Measurements from ENCODE around the gene NUTF2.

Gene NUTF2

DNA sequence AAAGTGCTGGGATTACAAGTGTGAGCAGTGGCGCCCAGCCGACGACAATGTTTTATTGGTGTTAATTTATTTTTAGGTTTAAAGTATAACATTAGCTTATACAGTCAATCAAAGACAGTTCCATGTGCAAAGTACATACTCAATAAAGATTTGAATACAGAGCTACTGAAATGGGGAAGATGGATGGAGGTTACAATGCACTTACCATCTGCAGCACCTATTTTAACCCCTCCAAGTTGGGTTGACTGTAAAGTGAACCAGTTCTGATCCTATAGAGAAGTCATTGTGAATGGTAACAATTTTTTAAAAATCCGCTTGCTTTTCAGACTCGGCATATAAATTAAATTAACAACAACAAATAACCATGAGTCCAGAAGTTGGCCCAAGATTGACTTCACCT is 45.6 kb downstream of the NUTF2 start:
- TF ChIP-seq CTCF (conservative IDR thresholded peaks at IDR 0.05; ENCODE audit: low read depth): no peak
- CTCF ChIA-PET: no interaction called here
- no peak overlapping the region; the same call in 1 of the 2 replicates for H3K27ac ChIP-seq
- no peak for DNase-seq (ENCODE audit: low spot score)
- POLR2A ChIA-PET (ENCODE audit: low non-redundant PET): no interaction called here

DNA sequence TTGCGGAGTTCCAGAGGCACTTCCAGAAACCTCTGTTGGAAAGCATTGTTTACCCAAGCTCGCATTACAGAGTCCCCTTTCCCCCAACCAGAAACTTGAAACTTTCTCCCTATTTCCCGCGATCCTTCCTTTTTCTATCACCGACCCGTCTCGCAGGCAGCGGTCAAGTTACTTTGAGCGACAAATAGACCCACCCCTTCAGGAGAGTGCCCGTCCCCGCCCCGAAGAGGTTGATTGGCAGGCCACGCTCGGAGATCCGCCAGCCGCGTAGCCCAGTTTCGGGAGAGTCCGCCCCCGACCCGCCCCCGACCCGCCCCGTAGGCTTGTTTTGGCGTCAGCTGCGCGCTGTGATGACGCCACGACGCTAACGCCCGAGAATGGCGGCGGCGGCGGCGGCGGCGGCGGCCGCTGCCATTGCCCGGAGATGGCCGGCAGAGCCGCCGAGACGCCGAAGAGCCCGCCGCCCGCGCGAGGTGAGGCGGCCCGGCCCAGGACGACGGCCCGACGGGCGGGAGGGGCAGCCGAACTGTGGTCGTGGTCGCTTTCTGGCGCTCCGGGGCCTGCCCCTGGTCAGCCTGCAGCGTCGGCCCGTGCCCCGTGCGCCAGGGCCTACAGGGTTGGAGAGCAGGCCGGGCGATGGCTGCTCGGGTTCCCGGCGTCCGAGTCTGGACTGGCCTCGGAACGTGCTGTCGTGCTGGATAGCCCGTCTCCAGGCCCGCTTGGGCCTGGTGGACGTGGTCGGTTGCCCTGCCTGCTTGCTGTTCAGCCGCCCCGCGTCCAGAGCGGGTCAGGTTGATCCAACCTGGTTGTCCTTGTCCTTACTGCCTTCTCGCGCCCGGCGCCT is 46.4 kb downstream of the NUTF2 start, which contains the start of gene PSKH1:
Gene PSKH1, plus strand, starts transcription at position 356 of the 844 bp plus-strand sequence. CDS start 15,496 bp downstream, outside the sequence.
- TF ChIP-seq CTCF (conservative IDR thresholded peaks at IDR 0.05; ENCODE audit: low read depth): no peak

GRCh38 chr16:67893743-67894399 is 47.1 kb downstream of the NUTF2 start:
- POLR2A ChIA-PET (ENCODE audit: low non-redundant PET): no interaction called here
- peak overlapping the region; percentile 83 for H3K27ac ChIP-seq
- no peak for TF ChIP-seq CTCF (conservative IDR thresholded peaks at IDR 0.05; ENCODE audit: low read depth)
- CTCF ChIA-PET: interaction anchor here (0.7 to 1.0 kb wide), 2 partner anchors 17 to 33 kb away, joined by 3 read pairs; no protein-coding TSS in a partner anchor
- peak; percentile 31 for DNase-seq (ENCODE audit: low spot score)

More for the DNA sequence above, 46.4 kb downstream of the NUTF2 start, which contains the start of gene PSKH1:
- DNase-seq (ENCODE audit: low spot score): peak; percentile 100
- ChIA-PET CTCF (no interaction called here), POLR2A (ENCODE audit: low non-redundant PET) (interaction anchor here (0.6 kb wide), 1 partner anchor 18 kb away, joined by 3 read pairs; no protein-coding TSS in a partner anchor)
- peak within 1 kb of the TSS; percentile 83 for H3K27ac ChIP-seq

- ChIA-PET POLR2A (ENCODE audit: low non-redundant PET) (no interaction called here), CTCF (interaction anchor here (1.2 kb wide), 1 partner anchor 81 kb away, joined by 3 read pairs; no protein-coding TSS in a partner anchor)
- DNase-seq (ENCODE audit: low spot score): no peak
Measured at GRCh38 chr16:67897231-67897630, 50.5 kb downstream of the NUTF2 start.

DNA sequence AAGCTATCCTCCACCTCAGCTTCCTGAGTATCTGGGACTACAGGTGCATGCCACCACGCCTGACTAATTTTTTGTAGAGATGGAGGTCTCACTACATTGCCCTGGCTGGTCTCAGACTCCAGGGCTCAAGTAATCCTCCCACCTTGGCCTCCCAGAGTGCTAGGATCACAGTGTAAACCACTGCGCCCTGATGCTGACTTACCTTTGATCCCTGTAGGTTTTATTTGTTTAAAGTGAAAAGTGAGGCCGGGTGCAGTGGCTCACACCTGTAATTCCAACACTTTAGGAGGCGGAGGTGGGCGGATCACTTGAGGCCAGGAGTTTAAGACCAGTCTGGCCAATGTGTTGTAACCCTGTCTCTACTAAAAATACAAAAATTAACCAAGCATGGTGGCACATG is 55.0 kb downstream of the NUTF2 start:
- TF ChIP-seq CTCF (conservative IDR thresholded peaks at IDR 0.05; ENCODE audit: low read depth): no peak
- no peak overlapping the region for H3K27ac ChIP-seq
- no peak for DNase-seq (ENCODE audit: low spot score)
- ChIA-PET CTCF (no interaction called here), POLR2A (ENCODE audit: low non-redundant PET) (no interaction called here)

More at GRCh38 chr16:67897231-67897630, 50.5 kb downstream of the NUTF2 start:
- no peak for TF ChIP-seq CTCF (conservative IDR thresholded peaks at IDR 0.05; ENCODE audit: low read depth)
- H3K27ac ChIP-seq: peak overlapping the region; percentile 72

DNA sequence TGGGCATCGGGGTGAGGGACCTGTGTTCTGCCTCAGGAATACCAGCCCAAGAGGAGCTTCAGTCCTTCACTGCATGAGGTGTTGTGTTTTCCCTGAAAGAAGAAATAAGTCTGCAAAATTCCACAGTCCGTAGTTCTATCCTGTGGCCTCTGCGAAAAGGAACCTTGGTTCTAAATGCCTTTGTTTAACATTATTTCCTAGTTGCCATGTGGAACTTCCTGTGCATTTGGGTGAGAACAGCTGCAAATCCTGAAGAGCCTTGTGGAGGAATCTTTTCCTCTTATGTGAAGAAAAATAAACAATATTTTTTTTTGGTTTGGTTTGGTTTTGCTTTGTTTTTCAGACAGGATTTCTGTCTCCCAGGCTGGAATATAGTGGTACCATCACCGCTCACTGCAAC is 56.1 kb downstream of the NUTF2 start:
- ChIA-PET POLR2A (ENCODE audit: low non-redundant PET) (no interaction called here), CTCF (interaction anchor here (0.6 kb wide), 1 partner anchor 29 kb away, joined by 3 read pairs; no protein-coding TSS in a partner anchor)
- no peak for DNase-seq (ENCODE audit: low spot score)
- no peak for TF ChIP-seq CTCF (conservative IDR thresholded peaks at IDR 0.05; ENCODE audit: low read depth)
- no peak overlapping the region for H3K27ac ChIP-seq

Measured in RWPE1 (cell line).